ENCODE results near the gene EVX1. TPM values are rescaled to one million over a fixed set of nuclear protein-coding genes. Genes with fewer than 3 reads are reported as not detected.

Gene EVX1
- total RNA-seq, 6 donors from 2014 or later = not detected

GRCh38 chr7:27196287-27196767 lies 46.3 kb upstream of the EVX1 start:
- no peaks in the 10 kb centered on the region for H3K9me3 ChIP-seq
- WGBS, 2 donors = 2 to 4% methylated on average over 6 of the region's 6 CpGs
- ATAC-seq (ENCODE audit: low FRiP score in 2 of 2) (peak in 1 of 2 donors; percentile 58), DNase-seq (peak in 1 of 2 donors; percentile 79)
- H3K4me3 ChIP-seq = no peak overlapping the region
- H3K4me1 ChIP-seq = peaks cover 35 to 46% (median 41%) of the 10 kb centered on the region in 4 donors
- no peaks in the 10 kb centered on the region for H3K36me3 ChIP-seq
- peaks cover 2 to 93% (median 62%) of the 10 kb centered on the region in 4 donors for H3K27me3 ChIP-seq
- no peak overlapping the region for H3K27ac ChIP-seq
- TF ChIP-seq CTCF (IDR thresholded peaks at IDR 0.05) (peak; percentile 47 to 77 (median 74)), EP300 (IDR thresholded peaks at IDR 0.05) (no peak)

- no peaks in the 10 kb centered on the region for H3K9me3 ChIP-seq
- DNase-seq = no peak
- TF ChIP-seq EP300 (IDR thresholded peaks at IDR 0.05) (no peak), POLR2AphosphoS5 (IDR thresholded peaks at IDR 0.05) (no peak)
- H3K4me1 ChIP-seq = peaks cover 35 to 50% (median 39%) of the 10 kb centered on the region in 4 donors
- no peak for ATAC-seq (ENCODE audit: low FRiP score in 2 of 2)
- no peaks in the 10 kb centered on the region for H3K36me3 ChIP-seq
- H3K4me3 ChIP-seq = no peak overlapping the region
- H3K27ac ChIP-seq = no peak overlapping the region
- H3K27me3 ChIP-seq = peaks cover 2 to 93% (median 63%) of the 10 kb centered on the region in 4 donors
- WGBS, 2 donors = 18 to 21% methylated on average over 18 of the region's 18 CpGs
These were observed 45.2 kb upstream of the EVX1 start for GRCh38 chr7:27197137-27198042.

- H3K4me1 ChIP-seq = peaks cover 26 to 42% (median 31%) of the 10 kb centered on the region in 4 donors
- no peaks in the 10 kb centered on the region for H3K9me3 ChIP-seq
- no peak overlapping the region for H3K27ac ChIP-seq
- no peak for TF ChIP-seq POLR2AphosphoS5 (IDR thresholded peaks at IDR 0.05)
- no peak for TF ChIP-seq EP300 (IDR thresholded peaks at IDR 0.05)
- no peak for TF ChIP-seq CTCF (IDR thresholded peaks at IDR 0.05)
- TF ChIP-seq POLR2A (IDR thresholded peaks at IDR 0.05) = no peak
- H3K27me3 ChIP-seq = peaks cover 3 to 92% (median 60%) of the 10 kb centered on the region in 4 donors
- DNase-seq (peak in 1 of 2 donors; percentile 46), ATAC-seq (ENCODE audit: low FRiP score in 2 of 2) (no peak)
- WGBS, 2 donors = 13 to 15% methylated on average over 29 of the region's 29 CpGs
- H3K4me3 ChIP-seq = peak overlapping the region in 1 of 4 donors; percentile 43
- H3K36me3 ChIP-seq = no peaks in the 10 kb centered on the region
These were observed 44.3 kb upstream of the EVX1 start for GRCh38 chr7:27198138-27198841.

- ATAC-seq (ENCODE audit: low FRiP score in 2 of 2) = peak in 1 of 2 donors; percentile 10
- TF ChIP-seq POLR2A (IDR thresholded peaks at IDR 0.05) (no peak), POLR2AphosphoS5 (IDR thresholded peaks at IDR 0.05) (no peak), EP300 (IDR thresholded peaks at IDR 0.05) (no peak), CTCF (IDR thresholded peaks at IDR 0.05) (peak in 1 of 6 experiments; percentile 19)
- Histone ChIP-seq H3K4me1 (peaks cover 24 to 41% (median 29%) of the 10 kb centered on the region in 4 donors), H3K4me3 (peak overlapping the region in 3 of 4 donors; percentile 29 to 43 (median 32)), H3K27me3 (peaks cover 6 to 92% (median 59%) of the 10 kb centered on the region in 4 donors), H3K27ac (no peak overlapping the region), H3K9me3 (no peaks in the 10 kb centered on the region), H3K36me3 (no peaks in the 10 kb centered on the region)
- DNase-seq = peak in 1 of 2 donors; percentile 88
- WGBS, 2 donors = 6 to 9% methylated on average over 24 to 31 of the region's 93 CpGs
These were observed 43.5 kb upstream of the EVX1 start for GRCh38 chr7:27198871-27199801.
